Measurements from ENCODE around the gene LTB4R2. TPM values are rescaled to one million over a fixed set of nuclear protein-coding genes. Genes with fewer than 3 reads are reported as not detected.

The LTB4R2 gene
- total and polyA plus RNA-seq, 2 of the 8 experiments (the other 6 are each of a cell fraction or from before 2014, with no cell fraction given), result 5.3 to 6.7 TPM

DNA sequence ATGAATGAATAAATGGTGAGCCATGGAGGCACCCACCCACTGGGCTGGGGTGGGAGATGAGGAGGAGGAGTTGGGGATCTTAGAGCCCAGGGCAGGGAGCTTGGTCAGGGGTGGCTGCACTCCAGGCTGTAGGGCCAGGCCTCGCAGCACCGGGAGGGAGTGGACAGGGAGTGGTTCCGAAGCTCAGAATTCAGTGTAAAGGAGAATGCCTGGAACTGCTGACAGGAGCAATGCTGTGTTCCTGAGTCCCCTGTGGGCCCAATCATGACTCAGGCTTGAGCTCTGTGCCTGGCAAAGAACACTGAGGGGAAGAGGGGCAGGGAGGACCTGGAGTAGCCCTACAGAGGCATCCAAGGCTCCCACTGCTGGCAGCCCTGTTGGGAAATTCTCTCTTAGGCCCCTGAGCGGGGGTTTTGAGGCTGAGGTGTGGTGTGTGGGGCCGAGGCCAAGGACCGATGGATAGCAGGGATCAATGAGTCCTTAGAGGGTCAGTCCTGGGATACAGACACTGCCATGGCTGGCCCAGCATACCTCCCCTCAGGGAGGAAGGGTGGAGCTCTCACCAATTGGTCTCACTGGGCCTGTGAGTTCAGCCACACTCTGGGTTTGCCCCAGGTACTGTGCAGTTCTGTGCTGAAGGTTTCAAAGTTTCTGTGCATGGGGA is 29.0 kb upstream of the LTB4R2 start:
- Histone ChIP-seq H3K79me2 (ENCODE audit: control insufficient read depth in 1 of 2, insufficient read depth in 2 of 2, low read length in 2 of 2) (no peaks in the 10 kb centered on the region), H4K5ac (ENCODE audit: insufficient read length, low read depth, low read length) (no peak overlapping the region), H3K23ac (ENCODE audit: insufficient read length) (no peak overlapping the region), H2BK15ac (ENCODE audit: low read length) (no peak overlapping the region), H3K27ac (ENCODE audit: low read depth, low read length) (no peak overlapping the region), H3K36me3 (ENCODE audit: control insufficient read depth in 2 of 4, insufficient read depth in 4 of 4, low read length in 3 of 4) (no peaks in the 10 kb centered on the region), H3K4me2 (ENCODE audit: insufficient read depth in 1 of 2, low read depth in 2 of 2, low read length in 2 of 2) (no peak overlapping the region), H3K9ac (replicated peaks in 1 of 4; ENCODE audit: extremely low read depth in 1 of 4, low read depth in 3 of 4, low read length in 3 of 4) (no peak overlapping the region), H3K9me3 (ENCODE audit: insufficient read depth in 2 of 2, low read depth in 1 of 2, low read length in 1 of 2) (no peaks in the 10 kb centered on the region), H3K56ac (replicated peaks; ENCODE audit: insufficient read length, low read depth, low read length) (no peak overlapping the region), H2BK20ac (ENCODE audit: low read length) (no peak overlapping the region), H3K27me3 (replicated peaks in 1 of 4; ENCODE audit: control insufficient read depth in 3 of 4, extremely low read depth in 1 of 4, insufficient read depth in 3 of 4, low read length in 3 of 4) (no peaks in the 10 kb centered on the region), H2AK5ac (ENCODE audit: low read depth, low read length) (no peak overlapping the region), H3K79me1 (ENCODE audit: low read depth, low read length) (no peaks in the 10 kb centered on the region; the same call in 1 of the 2 replicates), H3K23me2 (ENCODE audit: low read depth, low read length) (no peaks in the 10 kb centered on the region), H3K14ac (ENCODE audit: insufficient read length) (no peak overlapping the region), H3K18ac (ENCODE audit: extremely low read depth, low read length) (no peak overlapping the region), H4K91ac (replicated peaks; ENCODE audit: insufficient read length, low read length) (no peak overlapping the region), H2BK12ac (ENCODE audit: low read depth, low read length) (no peak overlapping the region), H2AFZ (ENCODE audit: low read length) (no peak overlapping the region), H2BK5ac (ENCODE audit: low read depth, low read length) (no peak overlapping the region), H3K4me1 (replicated peaks in 1 of 4; ENCODE audit: control insufficient read depth in 3 of 4, insufficient read depth in 4 of 4, low read length in 3 of 4) (no peaks in the 10 kb centered on the region), H4K8ac (ENCODE audit: extremely low read depth, insufficient read depth, low read length) (peak overlapping the region; percentile 71; the same call in 1 of the 2 replicates), H3K4ac (replicated peaks; ENCODE audit: insufficient read length, low read depth, low read length) (no peak overlapping the region), H4K20me1 (replicated peaks in 1 of 2; ENCODE audit: control insufficient read depth in 1 of 2, insufficient read depth in 2 of 2, low read length in 2 of 2) (peaks cover 0 to 3% of the 10 kb centered on the region in 2 experiments), H2BK120ac (replicated peaks; ENCODE audit: low read depth, low read length) (no peak overlapping the region), H3K4me3 (ENCODE audit: extremely low read depth in 1 of 4, insufficient read depth in 2 of 4, low read depth in 3 of 4, low read length in 4 of 4) (no peak overlapping the region)
- TF ChIP-seq SUZ12 (IDR thresholded peaks at IDR 0.05; ENCODE audit: low read length) (no peak), PHF8 (conservative IDR thresholded peaks at IDR 0.05; ENCODE audit: low read depth, low read length) (no peak), BRCA1 (IDR thresholded peaks at IDR 0.05; ENCODE audit: low read depth, low read length) (no peak), RNF2 (IDR thresholded peaks at IDR 0.05; ENCODE audit: borderline replicate concordance, low read depth, low read length, missing control alignments, poor library complexity, severe bottlenecking) (no peak), EGR1 (IDR thresholded peaks at IDR 0.05; ENCODE audit: borderline replicate concordance, low read depth, low read length) (no peak), YY1 (IDR thresholded peaks at IDR 0.05; ENCODE audit: low read depth, low read length) (no peak), EZH2 (IDR thresholded peaks at IDR 0.05; ENCODE audit: low read depth, low read length, severe bottlenecking) (no peak)
- POLR2A ChIA-PET (ENCODE audit: partially characterized antibody), result interaction anchor here (0.9 to 3.8 kb wide), 10 partner anchors 9 to 68 kb away, joined by 3 to 25 read pairs (median 3); partner anchors contain the start of genes CHMP4A and RABGGTA
- CTCF ChIA-PET (ENCODE audit: partially characterized antibody), result interaction anchor here (0.6 to 11.5 kb wide), 14 partner anchors 9 to 61 kb away, joined by 3 to 137 read pairs (median 8); partner anchors contain the start of genes CIDEB, DHRS1, LTB4R2 and NOP9
- no peak for DNase-seq (ENCODE audit: low read depth in 1 of 2, low spot score in 2 of 2)
- WGBS, 2 experiments (ENCODE audit: extremely low coverage in 1 of 2, insufficient coverage in 1 of 2, insufficient read length in 1 of 2, insufficient replicate concordance in 2 of 2, low coverage in 1 of 2, low lambda C conversion rate in 2 of 2, missing lambda C conversion rate in 1 of 2), result 87% methylated on average over 6 of the region's 6 CpGs; no CpG with 5 or more reads in 1 of the 2 experiments
- FAIRE-seq, result no peak
